CD14-positive monocyte (primary cell): ENCODE measurements around the gene ZNF280D. TPM values are rescaled to one million over a fixed set of nuclear protein-coding genes. Genes with fewer than 3 reads are reported as not detected.

Experiments used
- DNase-seq, 3 donors: peaks; one replicate each; pipeline ENCODE4 v3.0.0-alpha.2; 2011 to 2022
- H2AFZ ChIP-seq: 2 replicates; pipeline ENCODE4 v1.6.0; 2012; ENCODE audit warnings: mild to moderate bottlenecking, low read depth, low read length, inconsistent platforms; ENCODE audit not compliant: insufficient read depth, poor library complexity, severe bottlenecking
- H3K27ac ChIP-seq, 2 donors: 1 replicate in 1 of 2; 2 replicates in 1 of 2; pipeline ENCODE4 v1.5.1; 2012 to 2013; ENCODE audit warnings: low read length in 2 of 2, control low read depth in 1 of 2, inconsistent platforms in 1 of 2, low read depth in 1 of 2, mild to moderate bottlenecking in 1 of 2
- H3K27me3 ChIP-seq, 2 donors: one replicate each; pipeline versions ENCODE4 v1.6.0 to v1.6.1; 2011 to 2013; ENCODE audit warnings: low read length in 2 of 2; ENCODE audit not compliant: control insufficient read depth in 2 of 2, insufficient read depth in 2 of 2
- H3K36me3 ChIP-seq, 2 donors: replicated peaks in 1 of 2; 1 replicate in 1 of 2; 2 replicates in 1 of 2; pipeline versions ENCODE4 v1.5.1 to v1.6.1; 2012 to 2013; ENCODE audit warnings: low read length in 2 of 2, control low read depth in 1 of 2, inconsistent platforms in 1 of 2, mild to moderate bottlenecking in 1 of 2; ENCODE audit not compliant: insufficient read depth in 2 of 2, control insufficient read depth in 1 of 2
- H3K4me1 ChIP-seq, 2 donors: 1 replicate in 1 of 2; 2 replicates in 1 of 2; pipeline versions ENCODE4 v1.5.1 to v1.6.1; 2012 to 2013; ENCODE audit warnings: low read length in 2 of 2, control low read depth in 1 of 2, inconsistent platforms in 1 of 2, mild to moderate bottlenecking in 1 of 2, moderate library complexity in 1 of 2; ENCODE audit not compliant: insufficient read depth in 2 of 2, control insufficient read depth in 1 of 2
- H3K4me2 ChIP-seq: replicated peaks from 2 replicates; pipeline ENCODE3; 2012; ENCODE audit warnings: low read length, moderate library complexity, mild to moderate bottlenecking; ENCODE audit not compliant: poor library complexity, severe bottlenecking; ENCODE audit errors: extremely low read depth
- H3K4me3 ChIP-seq, 3 experiments: fragments of 200-600 bp in 1 of 3; sonication (generic) in 1 of 3; replicated peaks in 1 of 3; 1 replicate in 2 of 3; 2 replicates in 1 of 3; pipeline ENCODE4 v1.5.1; 2011 to 2013; ENCODE audit warnings: low read length in 3 of 3, mild to moderate bottlenecking in 3 of 3, control low read depth in 2 of 3, low read depth in 2 of 3, inconsistent platforms in 1 of 3, moderate library complexity in 1 of 3
- H3K79me2 ChIP-seq: 2 replicates; pipeline ENCODE4 v1.6.0; 2012; ENCODE audit warnings: mild to moderate bottlenecking, control low read depth, inconsistent platforms, low read length, moderate library complexity; ENCODE audit not compliant: insufficient read depth
- H3K9ac ChIP-seq: 2 replicates; pipeline ENCODE4 v1.6.0; 2017; ENCODE audit warnings: low read length, mild to moderate bottlenecking; ENCODE audit not compliant: insufficient read depth, poor library complexity, severe bottlenecking
- H3K9me3 ChIP-seq, 2 donors: replicated peaks in 1 of 2; 1 replicate in 1 of 2; 2 replicates in 1 of 2; pipeline versions ENCODE4 v1.5.1 to v1.6.1; 2012 to 2013; ENCODE audit warnings: low read length in 2 of 2, control low read depth in 1 of 2; ENCODE audit not compliant: control insufficient read depth in 1 of 2, insufficient read depth in 1 of 2
- H4K20me1 ChIP-seq: 2 replicates; pipeline ENCODE4 v1.6.0; 2012; ENCODE audit warnings: mild to moderate bottlenecking, low read length, control low read depth, moderate library complexity; ENCODE audit not compliant: insufficient read depth
- H3K27ac Mint-ChIP-seq, 7 donors: one replicate each; pipeline ENCODE4 v1.8.0; 2020; ENCODE audit warnings: mild to moderate bottlenecking in 7 of 7, mixed read lengths in 7 of 7, moderate library complexity in 6 of 7, inconsistent platforms in 2 of 7
- H3K27me3 Mint-ChIP-seq, 3 donors: one replicate each; pipeline ENCODE4 v1.8.0; 2021 to 2022; ENCODE audit warnings: low read depth in 3 of 3, mild to moderate bottlenecking in 3 of 3, mixed read lengths in 3 of 3, moderate library complexity in 3 of 3, inconsistent platforms in 1 of 3
- H3K36me3 Mint-ChIP-seq, 2 donors: one replicate each; pipeline ENCODE4 v1.8.0; 2020; ENCODE audit warnings: mixed read lengths in 2 of 2, inconsistent platforms in 1 of 2, mild to moderate bottlenecking in 1 of 2
- H3K4me1 Mint-ChIP-seq: one replicate; pipeline ENCODE4 v1.8.0; 2020; ENCODE audit warnings: mild to moderate bottlenecking, mixed read lengths
- H3K4me3 Mint-ChIP-seq, 2 donors: one replicate each; pipeline ENCODE4 v1.8.0; 2020; ENCODE audit warnings: mild to moderate bottlenecking in 2 of 2, mixed read lengths in 2 of 2, moderate library complexity in 1 of 2
- H3K9me3 Mint-ChIP-seq, 7 donors: one replicate each; pipeline ENCODE4 v1.8.0; 2020 to 2022; ENCODE audit warnings: mixed read lengths in 7 of 7, mild to moderate bottlenecking in 6 of 7, moderate library complexity in 6 of 7, inconsistent platforms in 2 of 7
- WGBS: methylation state at CpG from one replicate; pipeline ENCODE4 v1.1.5; 2013; ENCODE audit warnings: missing lambda C conversion rate; ENCODE audit not compliant: insufficient coverage; 5-methylcytosine and 5-hydroxymethylcytosine counted together
- intact Hi-C, 2 donors: fragments of 100-400 bp; cut with micrococcal nuclease; formaldehyde crosslinking; loops; one replicate each; pipeline versions ENCODE4 v1.15.0 to v1.15.1; 2023
- polyA plus RNA-seq, 3 donors: library from polyadenylated mRNA; depleted of rRNA in 1 of 3; unstranded in 2 of 3; stranded (reverse) in 1 of 3; fragments of 300-500 nt in 2 of 3; fragments of >200 nt in 1 of 3; fragmentation: Illumina TruSeq in 2 of 3; gene quantifications; 1 replicate in 2 of 3; 2 replicates in 1 of 3; pipeline ENCODE4 v1.2.3, GENCODE V29; 2012 to 2021
- TF ChIP-seq, protein P1 (sequence below): fragments of 200-600 bp; IDR thresholded peaks from one replicate; pipeline ENCODE4 v1.8.0; 2022; ENCODE audit warnings: antibody characterized with exemption, mild to moderate bottlenecking

ZNF280D gene
- polyA plus RNA-seq, 3 donors = 5.1 to 14.2 (median 8.0) TPM

DNA sequence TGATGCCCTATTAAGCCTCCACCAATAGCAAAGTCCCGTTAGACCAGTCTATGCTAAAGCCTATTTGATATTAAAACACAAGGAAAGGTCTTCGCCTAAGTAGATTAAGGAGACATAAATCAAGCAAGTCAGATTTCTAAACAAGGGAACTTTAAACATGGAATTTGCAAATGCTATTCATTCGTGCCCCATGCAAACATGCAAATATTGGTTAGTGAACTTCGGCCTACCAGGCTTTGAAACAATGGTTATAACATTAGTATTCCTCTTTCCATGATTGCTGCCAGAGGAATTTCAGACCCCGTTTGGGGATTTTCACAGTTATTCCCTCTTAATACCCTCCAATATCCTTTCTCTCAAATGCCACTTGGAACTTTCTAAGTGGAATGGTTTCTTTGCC lies 36.9 kb upstream of the ZNF280D start:
- Histone ChIP-seq H3K9ac (no peak overlapping the region), H3K9me3 (no peaks in the 10 kb centered on the region), H2AFZ (no peak overlapping the region), H3K4me2 (no peak overlapping the region), H4K20me1 (no peaks in the 10 kb centered on the region), H3K4me1 (peaks cover 9 to 15% of the 10 kb centered on the region in 2 donors), H3K27ac (no peak overlapping the region), H3K4me3 (no peak overlapping the region), H3K79me2 (no peaks in the 10 kb centered on the region), H3K27me3 (no peaks in the 10 kb centered on the region), H3K36me3 (no peaks in the 10 kb centered on the region)
- no peak overlapping the region for H3K27ac Mint-ChIP-seq
- no peaks in the 10 kb centered on the region for H3K36me3 Mint-ChIP-seq
- 100% methylated on average over 1 of the region's 5 CpGs for WGBS
- no peak for DNase-seq
- no peaks in the 10 kb centered on the region for H3K27me3 Mint-ChIP-seq
- TF ChIP-seq, protein P1, sequence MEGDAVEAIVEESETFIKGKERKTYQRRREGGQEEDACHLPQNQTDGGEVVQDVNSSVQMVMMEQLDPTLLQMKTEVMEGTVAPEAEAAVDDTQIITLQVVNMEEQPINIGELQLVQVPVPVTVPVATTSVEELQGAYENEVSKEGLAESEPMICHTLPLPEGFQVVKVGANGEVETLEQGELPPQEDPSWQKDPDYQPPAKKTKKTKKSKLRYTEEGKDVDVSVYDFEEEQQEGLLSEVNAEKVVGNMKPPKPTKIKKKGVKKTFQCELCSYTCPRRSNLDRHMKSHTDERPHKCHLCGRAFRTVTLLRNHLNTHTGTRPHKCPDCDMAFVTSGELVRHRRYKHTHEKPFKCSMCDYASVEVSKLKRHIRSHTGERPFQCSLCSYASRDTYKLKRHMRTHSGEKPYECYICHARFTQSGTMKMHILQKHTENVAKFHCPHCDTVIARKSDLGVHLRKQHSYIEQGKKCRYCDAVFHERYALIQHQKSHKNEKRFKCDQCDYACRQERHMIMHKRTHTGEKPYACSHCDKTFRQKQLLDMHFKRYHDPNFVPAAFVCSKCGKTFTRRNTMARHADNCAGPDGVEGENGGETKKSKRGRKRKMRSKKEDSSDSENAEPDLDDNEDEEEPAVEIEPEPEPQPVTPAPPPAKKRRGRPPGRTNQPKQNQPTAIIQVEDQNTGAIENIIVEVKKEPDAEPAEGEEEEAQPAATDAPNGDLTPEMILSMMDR = no peak
- peaks cover 42% of the 10 kb centered on the region for H3K4me1 Mint-ChIP-seq
- intact Hi-C loops = no loop called here
- no peak overlapping the region for H3K4me3 Mint-ChIP-seq
- H3K9me3 Mint-ChIP-seq = peaks cover 0 to 2% (median 0%) of the 10 kb centered on the region in 7 donors

DNA sequence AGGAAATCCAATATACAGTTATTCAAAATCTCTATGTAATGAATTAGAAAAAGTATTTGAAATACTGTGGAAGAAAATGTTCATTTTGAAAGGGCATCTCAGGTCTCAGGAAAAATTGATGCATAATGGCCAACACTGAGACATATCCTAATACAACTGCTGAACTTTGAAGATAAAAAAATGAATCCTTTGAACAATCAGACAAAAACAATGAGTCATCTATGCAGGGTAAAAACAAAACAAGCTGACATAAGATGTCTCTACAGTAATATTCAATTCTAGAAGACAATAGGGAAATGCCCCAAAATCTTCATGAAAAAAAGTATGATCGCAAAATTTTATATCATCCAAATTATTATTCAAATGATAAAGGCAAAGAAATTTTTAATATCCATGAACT lies 34.0 kb upstream of the ZNF280D start:
- no CpG with 5 or more reads among the region's 1 CpG for WGBS
- Mint-ChIP-seq H3K27me3 (no peaks in the 10 kb centered on the region), H3K4me1 (peaks cover 32% of the 10 kb centered on the region), H3K27ac (no peak overlapping the region), H3K4me3 (no peak overlapping the region), H3K9me3 (peaks cover 0 to 2% (median 0%) of the 10 kb centered on the region in 7 donors), H3K36me3 (no peaks in the 10 kb centered on the region)
- H3K27me3 ChIP-seq = no peaks in the 10 kb centered on the region
- H4K20me1 ChIP-seq = no peaks in the 10 kb centered on the region
- TF ChIP-seq, protein P1 = no peak
- H3K79me2 ChIP-seq = no peaks in the 10 kb centered on the region
- no peak overlapping the region for H2AFZ ChIP-seq
- H3K36me3 ChIP-seq = no peaks in the 10 kb centered on the region
- no peak overlapping the region for H3K4me3 ChIP-seq
- no peaks in the 10 kb centered on the region for H3K9me3 ChIP-seq
- intact Hi-C loops = no loop called here
- H3K27ac ChIP-seq = no peak overlapping the region
- no peak overlapping the region for H3K4me2 ChIP-seq
- H3K4me1 ChIP-seq = peaks cover 4 to 18% of the 10 kb centered on the region in 2 donors
- no peak overlapping the region for H3K9ac ChIP-seq
- DNase-seq = no peak
